Sigmoid colon (tissue), 4 donors: Measurements from ENCODE around the gene LRIT2.
"Not testable (repeated sequence)": the region's sequence is repeated elsewhere in the genome, so short reads cannot be mapped to it uniquely, and the experiment has no call there.

Source experiments
- CTCF ChIP-seq, 4 experiments: fragments of 450-650 bp in 3 of 4; fragments of 200-600 bp in 1 of 4; IDR thresholded peaks; one replicate each; pipeline ENCODE4 v1.5.1; 2016 to 2019; ENCODE audit warnings: antibody characterized with exemption in 4 of 4, mild to moderate bottlenecking in 3 of 4, moderate library complexity in 2 of 4
- EP300 ChIP-seq, 4 donors: sonication (generic); formaldehyde crosslinking; IDR thresholded peaks; one replicate each; pipeline ENCODE4 v1.6.1; 2017; ENCODE audit warnings: antibody characterized with exemption in 4 of 4
- POLR2A ChIP-seq, 2 donors: fragments of 450-650 bp; IDR thresholded peaks; one replicate each; pipeline ENCODE4 v1.6.1; 2016; ENCODE audit warnings: antibody characterized with exemption in 2 of 2, mild to moderate bottlenecking in 2 of 2, moderate library complexity in 2 of 2
- POLR2AphosphoS5 ChIP-seq, 4 donors: sonication (generic); formaldehyde crosslinking; IDR thresholded peaks; one replicate each; pipeline ENCODE4 v1.6.1; 2017; ENCODE audit warnings: antibody characterized with exemption in 4 of 4

- not testable (repeated sequence) for TF ChIP-seq CTCF, EP300, POLR2A, POLR2AphosphoS5 (IDR thresholded peaks at IDR 0.05)
Observed at GRCh38 chr10:84171700-84172466, 53.5 kb downstream of the LRIT2 start.
